Endodermal cell (in vitro differentiated cells): ENCODE results near the gene SC5D. TPM values are rescaled to one million over a fixed set of nuclear protein-coding genes. Genes with fewer than 3 reads are reported as not detected.

Experiments used
- DNase-seq: peaks from one replicate; pipeline ENCODE4 v3.0.0-alpha.2; 2017
- H3K27ac ChIP-seq: 2 replicates; pipeline ENCODE4 v1.5.1; 2013; ENCODE audit warnings: mild to moderate bottlenecking, low read depth, low read length, moderate library complexity
- H3K27me3 ChIP-seq: 2 replicates; pipeline ENCODE4 v1.6.1; 2013; ENCODE audit warnings: mild to moderate bottlenecking, low read length, moderate library complexity; ENCODE audit not compliant: insufficient read depth, control insufficient read depth, poor library complexity, severe bottlenecking
- H3K36me3 ChIP-seq: 2 replicates; pipeline ENCODE4 v1.7.0; 2013; ENCODE audit warnings: mild to moderate bottlenecking, low read length, moderate library complexity; ENCODE audit not compliant: control insufficient read depth, insufficient read depth
- H3K4me1 ChIP-seq: one replicate; pipeline ENCODE4 v1.7.0; 2013; ENCODE audit warnings: low read length; ENCODE audit not compliant: control insufficient read depth, insufficient read depth
- H3K4me3 ChIP-seq: 2 replicates; pipeline ENCODE4 v1.5.1; 2013; ENCODE audit warnings: mild to moderate bottlenecking, low read length, moderate library complexity
- H3K9ac ChIP-seq: 2 replicates; pipeline ENCODE4 v1.6.1; 2013; ENCODE audit warnings: mild to moderate bottlenecking, low read length, moderate library complexity; ENCODE audit not compliant: poor library complexity, severe bottlenecking; ENCODE audit errors: extremely low read depth
- H3K9me3 ChIP-seq: 2 replicates; pipeline ENCODE4 v1.6.1; 2013; ENCODE audit warnings: mild to moderate bottlenecking, low read length, moderate library complexity; ENCODE audit not compliant: control insufficient read depth
- H3K27ac Mint-ChIP-seq: 2 replicates; pipeline ENCODE4 v1.8.0; 2020; ENCODE audit warnings: mixed read lengths
- H3K27me3 Mint-ChIP-seq: 2 replicates; pipeline ENCODE4 v1.8.0; 2021; ENCODE audit warnings: mild to moderate bottlenecking, mixed read lengths; ENCODE audit not compliant: insufficient read depth
- H3K36me3 Mint-ChIP-seq: 2 replicates; pipeline ENCODE4 v1.8.0; 2020; ENCODE audit warnings: low read depth, mixed read lengths
- H3K4me1 Mint-ChIP-seq: 2 replicates; pipeline ENCODE4 v1.8.0; 2020; ENCODE audit warnings: mixed read lengths
- H3K4me3 Mint-ChIP-seq: 2 replicates; pipeline ENCODE4 v1.8.0; 2020; ENCODE audit warnings: mild to moderate bottlenecking, moderate library complexity, mixed read lengths
- H3K9me3 Mint-ChIP-seq: 2 replicates; pipeline ENCODE4 v1.8.0; 2020; ENCODE audit warnings: mild to moderate bottlenecking, mixed read lengths
- CTCF ChIP-seq: fragments of 200-600 bp; sonication (generic); conservative IDR thresholded peaks from 2 replicates; pipeline ENCODE4 v1.5.0; 2021; ENCODE audit warnings: antibody characterized with exemption, mild to moderate bottlenecking
- WGBS, 2 experiments: methylation state at CpG; one replicate each; pipeline versions ENCODE4 v1.1.5 to v1.1.7; 2013; ENCODE audit warnings: missing lambda C conversion rate in 2 of 2, mixed read lengths in 1 of 2; ENCODE audit not compliant: insufficient coverage in 1 of 2, insufficient read length in 1 of 2; 5-methylcytosine and 5-hydroxymethylcytosine counted together
- total RNA-seq, 2 donors: library from RNA; stranded (reverse); fragmentation: NEBNext Ultra II Directional in 1 of 2; extraction: Animal tissue kit (Norgen Biotek cat#: 25700) in 1 of 2; gene quantifications; 2 replicates in 1 of 2; 3 replicates in 1 of 2; pipeline ENCODE4 v1.2.1, GENCODE V29; 2021

The SC5D gene
- total RNA-seq, 2 donors from 2014 or later: 66.0 to 70.9 TPM

DNA sequence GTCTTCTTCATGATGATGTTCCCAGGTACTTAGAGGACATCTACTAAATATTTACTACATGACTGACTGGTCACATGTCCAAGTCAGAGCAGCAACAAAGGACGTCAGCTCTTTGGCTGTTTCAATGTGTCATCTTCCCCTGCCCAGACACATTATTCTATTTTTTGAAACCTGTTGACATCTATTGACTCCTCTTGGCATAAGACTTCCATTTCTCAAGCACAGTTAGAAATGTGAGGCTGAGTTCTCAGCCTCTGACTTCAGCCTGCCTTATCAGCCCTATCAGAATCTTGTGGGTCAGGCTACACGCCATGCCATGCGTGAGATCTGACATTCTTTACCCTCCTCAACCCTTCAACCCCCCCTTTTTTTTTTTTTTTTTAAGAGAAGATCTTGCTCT is 63.8 kb downstream of the SC5D start:
- Histone ChIP-seq H3K36me3 (no peaks in the 10 kb centered on the region), H3K27me3 (no peaks in the 10 kb centered on the region), H3K4me3 (no peak overlapping the region), H3K27ac (no peak overlapping the region), H3K9ac (no peak overlapping the region), H3K4me1 (no peaks in the 10 kb centered on the region), H3K9me3 (no peaks in the 10 kb centered on the region)
- H3K27me3 Mint-ChIP-seq: peaks cover 6% of the 10 kb centered on the region
- H3K36me3 Mint-ChIP-seq: no peaks in the 10 kb centered on the region
- no peak overlapping the region for H3K4me3 Mint-ChIP-seq
- H3K4me1 Mint-ChIP-seq: peaks cover 2% of the 10 kb centered on the region
- H3K9me3 Mint-ChIP-seq: no peaks in the 10 kb centered on the region
- DNase-seq: no peak
- WGBS, 2 experiments: 86 to 95% methylated on average over 1 to 3 of the region's 3 CpGs
- no peak for TF ChIP-seq CTCF
- H3K27ac Mint-ChIP-seq: no peak overlapping the region

Other genes starting within 250 kb of the SC5D start
- 1 to 10 TPM; 1.4 to 2.2 TPM for gene TECTA, start 191.5 kb upstream of the SC5D start, total RNA-seq
- 10 to 100 TPM; 56.4 to 57.5 TPM for gene SORL1, start 159.5 kb downstream of the SC5D start, total RNA-seq